ENCODE results near the gene ACOXL.

The ACOXL gene

GRCh38 chr2:110872521-110872920 lies 140.1 kb downstream of the ACOXL start:
- peaks cover 21% of the 10 kb centered on the region for H3K27me3 ChIP-seq (replicated peaks; ENCODE audit: control insufficient read depth, insufficient read depth, low read length)
- DNase-seq (ENCODE audit: low read depth) = no peak
- H3K4me1 ChIP-seq (ENCODE audit: control insufficient read depth, insufficient read depth, low read length) = peaks cover 3% of the 10 kb centered on the region
- no peak overlapping the region for H3K9ac ChIP-seq (ENCODE audit: low read length)
- H3K9me3 ChIP-seq (ENCODE audit: control insufficient read depth, low read length) = peaks cover 2% of the 10 kb centered on the region
- no peaks in the 10 kb centered on the region for H3K36me3 ChIP-seq (ENCODE audit: control insufficient read depth, insufficient read depth, low read length, severe bottlenecking)
- H3K4me3 ChIP-seq (ENCODE audit: low read length) = no peak overlapping the region

- H3K27me3 ChIP-seq (replicated peaks; ENCODE audit: control insufficient read depth, insufficient read depth, low read length) = peaks cover 21% of the 10 kb centered on the region
- no peak overlapping the region for H3K4me3 ChIP-seq (ENCODE audit: low read length)
- H3K9ac ChIP-seq (ENCODE audit: low read length) = no peak overlapping the region
- no peak for DNase-seq (ENCODE audit: low read depth)
- H3K36me3 ChIP-seq (ENCODE audit: control insufficient read depth, insufficient read depth, low read length, severe bottlenecking) = no peaks in the 10 kb centered on the region
- H3K4me1 ChIP-seq (ENCODE audit: control insufficient read depth, insufficient read depth, low read length) = peaks cover 3% of the 10 kb centered on the region
- H3K9me3 ChIP-seq (ENCODE audit: control insufficient read depth, low read length) = peaks cover 7% of the 10 kb centered on the region
Measured at GRCh38 chr2:110873056-110873502, 140.7 kb downstream of the ACOXL start.

GRCh38 chr2:110873597-110874452 lies 141.5 kb downstream of the ACOXL start:
- DNase-seq (ENCODE audit: low read depth) = no peak
- Histone ChIP-seq H3K4me1 (ENCODE audit: control insufficient read depth, insufficient read depth, low read length) (peaks cover 3% of the 10 kb centered on the region), H3K9ac (ENCODE audit: low read length) (no peak overlapping the region), H3K36me3 (ENCODE audit: control insufficient read depth, insufficient read depth, low read length, severe bottlenecking) (no peaks in the 10 kb centered on the region), H3K9me3 (ENCODE audit: control insufficient read depth, low read length) (peaks cover 7% of the 10 kb centered on the region), H3K27me3 (replicated peaks; ENCODE audit: control insufficient read depth, insufficient read depth, low read length) (peaks cover 21% of the 10 kb centered on the region), H3K4me3 (ENCODE audit: low read length) (no peak overlapping the region)

GRCh38 chr2:110874453-110875383 lies 142.3 kb downstream of the ACOXL start:
- peaks cover 7% of the 10 kb centered on the region for H3K9me3 ChIP-seq (ENCODE audit: control insufficient read depth, low read length)

GRCh38 chr2:110875384-110875725 lies 143.0 kb downstream of the ACOXL start:
- Histone ChIP-seq H3K9me3 (ENCODE audit: control insufficient read depth, low read length) (peaks cover 7% of the 10 kb centered on the region), H3K4me1 (ENCODE audit: control insufficient read depth, insufficient read depth, low read length) (peaks cover 3% of the 10 kb centered on the region), H3K9ac (ENCODE audit: low read length) (no peak overlapping the region), H3K36me3 (ENCODE audit: control insufficient read depth, insufficient read depth, low read length, severe bottlenecking) (no peaks in the 10 kb centered on the region), H3K27me3 (replicated peaks; ENCODE audit: control insufficient read depth, insufficient read depth, low read length) (peaks cover 21% of the 10 kb centered on the region), H3K4me3 (ENCODE audit: low read length) (no peak overlapping the region)
- DNase-seq (ENCODE audit: low read depth) = no peak

More at GRCh38 chr2:110874453-110875383, 142.3 kb downstream of the ACOXL start:
- Histone ChIP-seq H3K9ac (ENCODE audit: low read length) (no peak overlapping the region), H3K36me3 (ENCODE audit: control insufficient read depth, insufficient read depth, low read length, severe bottlenecking) (no peaks in the 10 kb centered on the region), H3K4me1 (ENCODE audit: control insufficient read depth, insufficient read depth, low read length) (peaks cover 3% of the 10 kb centered on the region), H3K4me3 (ENCODE audit: low read length) (no peak overlapping the region), H3K27me3 (replicated peaks; ENCODE audit: control insufficient read depth, insufficient read depth, low read length) (peaks cover 21% of the 10 kb centered on the region)
- no peak for DNase-seq (ENCODE audit: low read depth)

- DNase-seq (ENCODE audit: low read depth) = no peak
- Histone ChIP-seq H3K36me3 (ENCODE audit: control insufficient read depth, insufficient read depth, low read length, severe bottlenecking) (no peaks in the 10 kb centered on the region), H3K9me3 (ENCODE audit: control insufficient read depth, low read length) (peaks cover 7% of the 10 kb centered on the region), H3K4me3 (ENCODE audit: low read length) (no peak overlapping the region), H3K27me3 (replicated peaks; ENCODE audit: control insufficient read depth, insufficient read depth, low read length) (peaks cover 20% of the 10 kb centered on the region), H3K4me1 (ENCODE audit: control insufficient read depth, insufficient read depth, low read length) (no peaks in the 10 kb centered on the region), H3K9ac (ENCODE audit: low read length) (no peak overlapping the region)
Measured at GRCh38 chr2:110876167-110876999, 144.0 kb downstream of the ACOXL start.

GRCh38 chr2:110877031-110877827 lies 144.9 kb downstream of the ACOXL start:
- Histone ChIP-seq H3K4me1 (ENCODE audit: control insufficient read depth, insufficient read depth, low read length) (no peaks in the 10 kb centered on the region), H3K36me3 (ENCODE audit: control insufficient read depth, insufficient read depth, low read length, severe bottlenecking) (no peaks in the 10 kb centered on the region), H3K9me3 (ENCODE audit: control insufficient read depth, low read length) (peaks cover 7% of the 10 kb centered on the region), H3K4me3 (ENCODE audit: low read length) (no peak overlapping the region), H3K9ac (ENCODE audit: low read length) (no peak overlapping the region), H3K27me3 (replicated peaks; ENCODE audit: control insufficient read depth, insufficient read depth, low read length) (peaks cover 15% of the 10 kb centered on the region)
- DNase-seq (ENCODE audit: low read depth) = no peak

- Histone ChIP-seq H3K4me1 (ENCODE audit: control insufficient read depth, insufficient read depth, low read length) (no peaks in the 10 kb centered on the region), H3K27me3 (replicated peaks; ENCODE audit: control insufficient read depth, insufficient read depth, low read length) (peaks cover 15% of the 10 kb centered on the region), H3K9me3 (ENCODE audit: control insufficient read depth, low read length) (peaks cover 7% of the 10 kb centered on the region), H3K36me3 (ENCODE audit: control insufficient read depth, insufficient read depth, low read length, severe bottlenecking) (no peaks in the 10 kb centered on the region), H3K4me3 (ENCODE audit: low read length) (no peak overlapping the region), H3K9ac (ENCODE audit: low read length) (no peak overlapping the region)
- DNase-seq (ENCODE audit: low read depth) = no peak
Measured at GRCh38 chr2:110878150-110878549, 145.8 kb downstream of the ACOXL start.

GRCh38 chr2:110881908-110882307 lies 149.5 kb downstream of the ACOXL start:
- no peak overlapping the region for H3K9ac ChIP-seq (ENCODE audit: low read length)
- no peak for DNase-seq (ENCODE audit: low read depth)
- no peaks in the 10 kb centered on the region for H3K4me1 ChIP-seq (ENCODE audit: control insufficient read depth, insufficient read depth, low read length)
- no peaks in the 10 kb centered on the region for H3K36me3 ChIP-seq (ENCODE audit: control insufficient read depth, insufficient read depth, low read length, severe bottlenecking)
- H3K4me3 ChIP-seq (ENCODE audit: low read length) = no peak overlapping the region
- peaks cover 7% of the 10 kb centered on the region for H3K9me3 ChIP-seq (ENCODE audit: control insufficient read depth, low read length)
- H3K27me3 ChIP-seq (replicated peaks; ENCODE audit: control insufficient read depth, insufficient read depth, low read length) = peaks cover 3% of the 10 kb centered on the region

GRCh38 chr2:110883406-110883805 lies 151.0 kb downstream of the ACOXL start:
- H3K4me3 ChIP-seq (ENCODE audit: low read length) = no peak overlapping the region
- H3K9me3 ChIP-seq (ENCODE audit: control insufficient read depth, low read length) = no peaks in the 10 kb centered on the region
- no peaks in the 10 kb centered on the region for H3K36me3 ChIP-seq (ENCODE audit: control insufficient read depth, insufficient read depth, low read length, severe bottlenecking)
- H3K9ac ChIP-seq (ENCODE audit: low read length) = no peak overlapping the region
- DNase-seq (ENCODE audit: low read depth) = peak; percentile 6
- no peaks in the 10 kb centered on the region for H3K4me1 ChIP-seq (ENCODE audit: control insufficient read depth, insufficient read depth, low read length)
- no peaks in the 10 kb centered on the region for H3K27me3 ChIP-seq (replicated peaks; ENCODE audit: control insufficient read depth, insufficient read depth, low read length)

Data from adipocyte (in vitro differentiated cells).